Common myeloid progenitor, CD34-positive (primary cell): Measurements from ENCODE around the gene CHCHD6.

ENCODE experiments used
- CTCF ChIA-PET: fragments of 350-600 bp; sonication (Branson Sonifier 250); formaldehyde crosslinking; loops from one replicate; lab custom pipeline; 2021; ENCODE audit warnings: antibody characterized with exemption; lab: Charles Lee
- POLR2A ChIA-PET: fragments of 350-600 bp; sonication (Branson Sonifier 250); formaldehyde crosslinking; loops from one replicate; lab custom pipeline; 2021; ENCODE audit warnings: antibody characterized with exemption; lab: Charles Lee
- DNase-seq, 3 donors: peaks; one replicate each; pipeline versions ENCODE4 v3.0.0 to v3.0.0-alpha.2; 2013
- H3K27ac ChIP-seq, 2 experiments: 1 replicate in 1 of 2; 2 replicates in 1 of 2; pipeline ENCODE4 v1.7.0; 2013; ENCODE audit warnings: inconsistent platforms in 2 of 2, low read length in 2 of 2, mild to moderate bottlenecking in 2 of 2, low read depth in 1 of 2, moderate library complexity in 1 of 2; ENCODE audit not compliant: severe bottlenecking in 2 of 2, insufficient read depth in 1 of 2, poor library complexity in 1 of 2
- H3K27me3 ChIP-seq, 5 experiments: replicated peaks in 2 of 5; 1 replicate in 3 of 5; 2 replicates in 2 of 5; pipeline versions ENCODE4 v1.6.1 to v1.7.0; 2013; ENCODE audit warnings: low read length in 4 of 5, mild to moderate bottlenecking in 2 of 5, moderate library complexity in 2 of 5, inconsistent platforms in 1 of 5; ENCODE audit not compliant: insufficient read depth in 5 of 5, control insufficient read depth in 4 of 5
- H3K36me3 ChIP-seq, 4 experiments: 1 replicate in 2 of 4; 2 replicates in 2 of 4; pipeline versions ENCODE4 v1.6.1 to v1.7.0; 2013; ENCODE audit warnings: low read length in 3 of 4, control low read depth in 1 of 4, mild to moderate bottlenecking in 1 of 4; ENCODE audit not compliant: control insufficient read depth in 4 of 4, insufficient read depth in 4 of 4
- H3K4me1 ChIP-seq, 4 experiments: 1 replicate in 3 of 4; 2 replicates in 1 of 4; pipeline versions ENCODE4 v1.6.1 to v1.7.1; 2013; ENCODE audit warnings: low read length in 3 of 4, mild to moderate bottlenecking in 3 of 4, control low read depth in 1 of 4, inconsistent platforms in 1 of 4, moderate library complexity in 1 of 4; ENCODE audit not compliant: control insufficient read depth in 4 of 4, insufficient read depth in 4 of 4; ENCODE audit errors: control extremely low read depth in 1 of 4
- H3K4me3 ChIP-seq, 7 experiments: 1 replicate in 4 of 7; 2 replicates in 3 of 7; pipeline versions ENCODE4 v1.5.1 to v1.7.0; 2013; ENCODE audit warnings: mild to moderate bottlenecking in 7 of 7, low read length in 6 of 7, moderate library complexity in 6 of 7, inconsistent platforms in 2 of 7, low read depth in 2 of 7, control low read depth in 1 of 7; ENCODE audit not compliant: insufficient read depth in 4 of 7, control insufficient read depth in 1 of 7; ENCODE audit errors: extremely low read depth in 1 of 7
- H3K9me3 ChIP-seq, 5 experiments: 1 replicate in 4 of 5; 2 replicates in 1 of 5; pipeline versions ENCODE4 v1.6.1 to v1.7.1; 2013; ENCODE audit warnings: low read length in 4 of 5, mild to moderate bottlenecking in 2 of 5, inconsistent platforms in 1 of 5, low read depth in 1 of 5, moderate library complexity in 1 of 5; ENCODE audit not compliant: control insufficient read depth in 4 of 5, insufficient read depth in 2 of 5; ENCODE audit errors: control extremely low read depth in 1 of 5
- WGBS: methylation state at CpG from one replicate; pipeline ENCODE4 v1.1.5; 2013; ENCODE audit not compliant: insufficient coverage; 5-methylcytosine and 5-hydroxymethylcytosine counted together

Gene CHCHD6

DNA sequence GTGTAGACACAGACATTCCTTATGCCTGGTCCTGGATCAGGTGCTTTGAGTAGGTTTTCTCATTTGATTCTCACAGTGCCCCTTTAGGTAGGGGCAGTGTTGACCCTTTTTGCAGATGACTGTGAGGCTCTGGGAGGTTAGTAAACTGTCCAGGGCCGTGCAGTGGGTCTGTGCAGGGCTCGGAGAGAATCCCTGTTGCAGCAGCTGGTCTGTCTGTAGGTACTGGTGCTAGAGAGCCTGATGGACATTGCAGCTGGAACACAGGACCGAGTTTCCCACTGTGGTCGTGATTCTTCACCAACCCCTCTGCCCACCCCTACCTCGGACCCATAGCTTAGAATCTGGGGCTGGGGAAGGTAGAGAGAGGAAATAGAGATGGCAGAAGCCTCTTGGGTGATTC, 51.8 kb downstream of the CHCHD6 start:
- H3K36me3 ChIP-seq, result no peaks in the 10 kb centered on the region
- H3K9me3 ChIP-seq, result no peaks in the 10 kb centered on the region
- H3K4me1 ChIP-seq, result no peaks in the 10 kb centered on the region
- H3K27ac ChIP-seq, result no peak overlapping the region
- H3K4me3 ChIP-seq, result no peak overlapping the region
- 95% methylated on average over 4 of the region's 5 CpGs for WGBS
- no peak for DNase-seq
- CTCF ChIA-PET, result interaction anchor here (0.6 kb wide), 1 partner anchor 9 kb away, joined by 3 read pairs; no protein-coding TSS in a partner anchor
- peaks cover 0 to 10% (median 3%) of the 10 kb centered on the region in 5 experiments for H3K27me3 ChIP-seq
- POLR2A ChIA-PET, result interaction anchor here (0.7 kb wide), 1 partner anchor 191 kb away, joined by 4 read pairs; no protein-coding TSS in a partner anchor

DNA sequence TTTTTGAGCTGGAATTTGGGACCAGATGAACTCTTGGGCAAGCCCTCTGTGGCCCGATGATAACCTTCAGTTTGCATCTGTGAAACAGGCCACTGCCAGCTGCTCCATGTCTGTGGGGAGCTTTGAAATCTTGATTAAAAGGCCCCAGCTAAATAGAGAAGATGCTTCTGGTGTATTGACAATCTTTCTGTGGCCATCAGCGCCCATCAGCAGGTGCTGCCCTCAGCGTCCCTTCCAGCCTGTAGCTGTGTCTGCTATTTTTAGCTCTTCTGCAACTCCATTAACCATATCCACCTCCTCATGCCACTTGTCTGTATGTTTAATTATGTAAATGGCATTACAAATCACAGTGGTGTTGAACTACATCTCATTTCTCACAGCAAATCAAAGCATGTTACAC, 54.0 kb downstream of the CHCHD6 start:
- WGBS, result 100% methylated on average over 1 of the region's 3 CpGs
- Histone ChIP-seq H3K9me3 (no peaks in the 10 kb centered on the region), H3K4me1 (no peaks in the 10 kb centered on the region), H3K27ac (no peak overlapping the region), H3K36me3 (no peaks in the 10 kb centered on the region), H3K4me3 (no peak overlapping the region), H3K27me3 (peaks cover 0 to 8% (median 3%) of the 10 kb centered on the region in 5 experiments)
- DNase-seq, result no peak
- POLR2A ChIA-PET, result no interaction called here
- CTCF ChIA-PET, result no interaction called here

DNA sequence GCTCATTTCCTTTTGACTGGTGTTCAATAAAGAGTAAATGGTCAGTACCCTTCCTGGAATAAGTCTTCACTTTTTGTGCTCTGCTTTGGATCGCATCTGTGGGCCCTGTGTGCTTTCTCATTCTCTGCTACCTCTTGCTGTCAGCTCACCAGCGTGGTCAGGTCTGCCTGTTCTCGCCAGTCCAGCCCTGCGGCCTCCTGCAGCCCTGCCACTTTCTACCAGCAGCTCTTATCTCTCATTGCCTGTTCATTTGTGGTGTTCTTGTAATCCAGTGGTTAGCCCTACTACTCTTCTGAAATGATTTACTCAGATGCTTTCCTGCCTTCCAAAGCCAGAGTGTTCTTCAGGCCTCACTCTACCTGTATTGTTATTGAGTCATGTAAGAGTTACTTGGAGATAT, 54.8 kb downstream of the CHCHD6 start:
- no peaks in the 10 kb centered on the region for H3K9me3 ChIP-seq
- H3K27me3 ChIP-seq, result peaks cover 0 to 5% (median 0%) of the 10 kb centered on the region in 5 experiments
- ChIA-PET CTCF (no interaction called here), POLR2A (no interaction called here)
- DNase-seq, result peak in 1 of 3 donors; percentile 8
- no peaks in the 10 kb centered on the region for H3K36me3 ChIP-seq
- H3K4me3 ChIP-seq, result no peak overlapping the region
- H3K4me1 ChIP-seq, result no peaks in the 10 kb centered on the region
- 87% methylated on average over 4 of the region's 4 CpGs for WGBS
- H3K27ac ChIP-seq, result no peak overlapping the region

DNA sequence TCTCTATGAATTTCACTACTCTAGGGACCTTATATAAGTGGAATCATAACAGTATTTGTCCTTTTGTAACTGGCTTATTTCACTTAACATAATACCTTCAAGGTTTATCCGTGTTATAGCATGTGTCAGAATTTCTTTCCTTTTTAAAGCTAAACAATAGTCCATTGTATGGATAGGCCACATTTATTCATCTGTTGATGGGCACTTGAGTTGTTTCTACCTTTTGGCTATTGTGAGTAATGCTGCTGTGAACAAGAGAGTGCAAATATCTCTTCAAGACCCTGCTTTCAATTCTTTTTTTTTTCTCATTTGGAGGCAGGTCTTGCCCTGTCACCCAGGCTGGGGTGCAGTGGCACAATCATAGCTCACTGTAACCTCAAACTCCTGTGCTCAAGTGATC, 56.5 kb downstream of the CHCHD6 start:
- Histone ChIP-seq H3K4me3 (no peak overlapping the region), H3K27me3 (no peaks in the 10 kb centered on the region), H3K4me1 (no peaks in the 10 kb centered on the region), H3K27ac (no peak overlapping the region), H3K36me3 (peaks cover 0 to under 1% (median 0%) of the 10 kb centered on the region in 4 experiments), H3K9me3 (no peaks in the 10 kb centered on the region)
- WGBS, result no CpG with 5 or more reads among the region's 1 CpG
- ChIA-PET POLR2A (interaction anchor here (0.7 kb wide), 1 partner anchor 16 kb away, joined by 3 read pairs; no protein-coding TSS in a partner anchor), CTCF (interaction anchor here (0.9 kb wide), 1 partner anchor 44 kb away, joined by 3 read pairs; no protein-coding TSS in a partner anchor)
- DNase-seq, result no peak

DNA sequence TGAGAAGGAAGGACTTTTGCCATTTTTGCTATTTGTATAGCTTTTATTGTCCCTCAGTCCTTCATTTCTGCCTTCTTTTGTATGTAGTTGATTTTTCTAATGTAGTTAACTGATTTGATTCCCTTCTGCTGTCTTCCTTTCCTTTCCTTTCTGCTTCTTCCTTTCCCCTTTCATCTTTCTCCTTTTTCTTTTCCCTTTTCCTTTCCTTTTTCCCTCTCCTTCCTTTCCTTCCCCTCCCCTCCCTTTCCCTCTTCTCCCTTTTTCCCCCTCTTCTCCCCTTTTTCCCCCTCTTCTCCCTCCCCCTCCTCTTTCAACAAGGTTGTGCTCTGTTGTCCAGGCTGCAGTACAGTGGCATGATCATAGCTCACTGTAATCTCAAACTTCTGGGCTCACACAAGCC, 59.0 kb downstream of the CHCHD6 start:
- Histone ChIP-seq H3K4me3 (no peak overlapping the region), H3K27ac (no peak overlapping the region), H3K36me3 (peaks cover 0 to 7% (median 1%) of the 10 kb centered on the region in 4 experiments), H3K4me1 (no peaks in the 10 kb centered on the region), H3K9me3 (peaks cover 0 to 4% (median 0%) of the 10 kb centered on the region in 5 experiments), H3K27me3 (no peaks in the 10 kb centered on the region)
- POLR2A ChIA-PET, result no interaction called here
- CTCF ChIA-PET, result no interaction called here
- no peak for DNase-seq

DNA sequence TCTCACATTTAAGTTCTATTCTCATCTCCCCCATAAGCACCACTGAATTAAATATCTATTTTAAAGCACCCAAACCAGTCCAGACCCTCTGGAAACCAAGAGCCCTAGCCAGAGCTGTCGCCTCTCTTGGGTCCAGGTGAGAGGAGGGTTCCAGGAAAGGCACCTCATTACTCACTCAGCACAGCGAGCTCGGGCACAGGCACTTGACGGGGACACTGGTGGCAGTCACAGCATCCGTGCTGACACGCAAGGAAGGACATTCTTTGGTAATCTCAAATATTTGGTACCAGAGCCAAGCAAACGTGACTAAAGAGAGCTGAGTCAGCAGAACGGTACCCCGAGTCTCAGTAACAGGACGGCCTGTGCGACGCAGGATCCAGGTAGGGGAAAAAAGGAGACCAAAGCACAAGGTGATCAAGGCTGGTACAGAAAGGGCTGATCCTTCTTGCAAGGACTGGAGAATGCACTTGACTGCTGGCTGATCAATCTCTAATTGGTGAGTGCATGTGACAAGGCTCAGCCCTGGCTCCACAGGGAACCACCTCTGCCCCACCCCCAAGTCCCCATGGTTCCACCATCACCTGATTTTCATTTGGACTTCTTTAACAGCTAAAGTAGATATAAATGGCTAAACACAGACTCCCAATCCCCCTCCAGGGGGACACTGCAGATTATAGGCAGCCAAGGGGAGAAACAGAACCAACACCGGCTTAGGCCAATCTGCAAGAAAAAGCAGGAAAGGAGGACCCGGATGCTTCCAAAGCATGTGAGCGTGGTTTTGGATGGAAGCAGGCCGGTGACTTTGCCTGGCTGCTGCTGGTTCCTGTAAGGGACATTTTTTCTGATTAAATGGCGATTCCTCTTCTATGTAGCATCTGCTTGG, 61.4 kb downstream of the CHCHD6 start:
- ChIA-PET POLR2A (no interaction called here), CTCF (no interaction called here)
- Histone ChIP-seq H3K27ac (no peak overlapping the region), H3K4me1 (no peaks in the 10 kb centered on the region), H3K4me3 (no peak overlapping the region), H3K9me3 (peaks cover 0 to 12% (median 2%) of the 10 kb centered on the region in 5 experiments), H3K36me3 (peaks cover 0 to 7% (median 1%) of the 10 kb centered on the region in 4 experiments), H3K27me3 (no peaks in the 10 kb centered on the region)
- WGBS, result 94% methylated on average over 16 of the region's 17 CpGs
- no peak for DNase-seq

DNA sequence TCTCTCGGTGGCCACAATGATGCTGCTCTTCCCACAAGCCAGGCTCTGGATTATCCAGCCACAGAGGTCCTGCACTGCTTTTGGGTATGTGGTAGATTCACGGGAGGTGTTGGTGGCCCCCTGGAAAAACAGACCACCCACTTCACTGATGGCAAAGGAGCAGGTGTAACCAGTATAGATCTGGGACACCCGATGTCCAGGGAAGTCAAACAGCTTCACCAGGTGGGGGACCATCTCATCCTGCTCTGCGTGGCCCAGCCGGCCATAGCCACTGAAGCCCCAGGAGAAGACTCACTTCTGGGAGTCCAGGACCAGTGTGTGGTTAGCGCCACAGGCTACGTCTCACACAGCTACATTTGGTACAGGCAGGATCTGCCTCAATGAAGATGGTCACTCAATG, 62.6 kb downstream of the CHCHD6 start:
- POLR2A ChIA-PET, result no interaction called here
- DNase-seq, result no peak
- Histone ChIP-seq H3K36me3 (peaks cover 0 to 7% (median 1%) of the 10 kb centered on the region in 4 experiments), H3K4me3 (no peak overlapping the region), H3K4me1 (no peaks in the 10 kb centered on the region), H3K27ac (no peak overlapping the region), H3K27me3 (no peaks in the 10 kb centered on the region), H3K9me3 (peaks cover 0 to 18% (median 2%) of the 10 kb centered on the region in 5 experiments)
- CTCF ChIA-PET, result interaction anchor here (1.6 kb wide), 1 partner anchor 15 kb away, joined by 5 read pairs; no protein-coding TSS in a partner anchor
- WGBS, result 96% methylated on average over 6 of the region's 7 CpGs
